Astrocyte (in vitro differentiated cells and primary cell): Measurements from ENCODE around the gene ZNF79. TPM values are rescaled to one million over a fixed set of nuclear protein-coding genes. Genes with fewer than 3 reads are reported as not detected.
A peak's percentile ranks its signal among the peaks of the same experiment; 100 is the strongest.

Experiments used
- DNase-seq: peaks from one replicate; pipeline ENCODE4 v3.0.0-alpha.2; 2010; ENCODE audit warnings: low read depth
- FAIRE-seq: peaks from 2 replicates; lab custom pipeline; 2011; peaks lifted over from hg19 to GRCh38; lab: Jason Lieb, UNC
- H2AFZ ChIP-seq: 2 replicates; pipeline ENCODE4 v1.6.0; 2012; ENCODE audit warnings: low read depth, low read length, inconsistent platforms
- H3K27ac ChIP-seq: 2 replicates; pipeline ENCODE4 v1.5.1; 2011; ENCODE audit warnings: low read depth, low read length, inconsistent platforms
- H3K27me3 ChIP-seq: 2 replicates; pipeline ENCODE4 v1.6.0; 2011; ENCODE audit warnings: low read length, inconsistent platforms; ENCODE audit not compliant: insufficient read depth
- H3K36me3 ChIP-seq: 2 replicates; pipeline ENCODE4 v1.5.1; 2011; ENCODE audit warnings: low read length, inconsistent platforms; ENCODE audit not compliant: insufficient read depth
- H3K4me1 ChIP-seq: 2 replicates; pipeline ENCODE4 v1.5.1; 2011; ENCODE audit warnings: low read length, inconsistent platforms; ENCODE audit not compliant: insufficient read depth
- H3K4me2 ChIP-seq: 2 replicates; pipeline ENCODE4 v1.6.0; 2012; ENCODE audit warnings: low read length, inconsistent platforms
- H3K4me3 ChIP-seq: 2 replicates; pipeline ENCODE4 v1.5.1; 2011; ENCODE audit warnings: low read depth, mild to moderate bottlenecking, low read length, inconsistent platforms; ENCODE audit not compliant: insufficient read depth
- H3K79me2 ChIP-seq: 2 replicates; pipeline ENCODE4 v1.6.0; 2012; ENCODE audit warnings: mild to moderate bottlenecking, low read length, inconsistent platforms; ENCODE audit not compliant: insufficient read depth
- H3K9ac ChIP-seq: 2 replicates; pipeline ENCODE4 v1.6.0; 2012; ENCODE audit warnings: mild to moderate bottlenecking, low read length, inconsistent platforms
- H3K9me3 ChIP-seq: 2 replicates; pipeline ENCODE4 v1.5.1; 2012; ENCODE audit warnings: low read depth, mild to moderate bottlenecking, low read length, inconsistent platforms; ENCODE audit not compliant: insufficient read depth
- H4K20me1 ChIP-seq: 2 replicates; pipeline ENCODE4 v1.6.0; 2012; ENCODE audit warnings: low read length, inconsistent platforms; ENCODE audit not compliant: insufficient read depth
- H3K27ac Mint-ChIP-seq: one replicate; pipeline ENCODE4 v1.8.0; 2021; ENCODE audit warnings: mild to moderate bottlenecking, mixed read lengths; ENCODE audit not compliant: unreplicated experiment
- H3K27me3 Mint-ChIP-seq: one replicate; pipeline ENCODE4 v1.8.0; 2021; ENCODE audit warnings: low read depth, mixed read lengths; ENCODE audit not compliant: unreplicated experiment
- H3K36me3 Mint-ChIP-seq: one replicate; pipeline ENCODE4 v1.8.0; 2021; ENCODE audit warnings: low read depth, mixed read lengths; ENCODE audit not compliant: unreplicated experiment
- H3K4me1 Mint-ChIP-seq: one replicate; pipeline ENCODE4 v1.8.0; 2021; ENCODE audit warnings: low read depth, mixed read lengths; ENCODE audit not compliant: unreplicated experiment
- H3K4me3 Mint-ChIP-seq: one replicate; pipeline ENCODE4 v1.8.0; 2021; ENCODE audit warnings: mild to moderate bottlenecking, moderate library complexity, mixed read lengths; ENCODE audit not compliant: unreplicated experiment
- H3K9me3 Mint-ChIP-seq: one replicate; pipeline ENCODE4 v1.8.0; 2021; ENCODE audit warnings: mild to moderate bottlenecking, mixed read lengths; ENCODE audit not compliant: unreplicated experiment
- CTCF ChIP-seq: IDR thresholded peaks from 2 replicates; pipeline ENCODE4 v1.5.1; 2011; ENCODE audit warnings: low read depth, mild to moderate bottlenecking, inconsistent platforms, low read length, moderate library complexity; ENCODE audit not compliant: insufficient read depth
- EZH2 ChIP-seq: IDR thresholded peaks from 2 replicates; pipeline ENCODE4 v1.6.1; 2012; ENCODE audit warnings: mild to moderate bottlenecking, low read length, inconsistent platforms; ENCODE audit not compliant: insufficient read depth
- total RNA-seq: library from RNA; stranded (reverse); gene quantifications from 2 replicates; pipeline ENCODE4 v1.2.1, GENCODE V29; 2021

ZNF79 gene
- total RNA-seq, 1 donor from 2014 or later: 11.5 TPM

- Histone ChIP-seq H3K36me3 (no peaks in the 10 kb centered on the region), H4K20me1 (peaks cover 5% of the 10 kb centered on the region), H3K79me2 (no peaks in the 10 kb centered on the region), H2AFZ (no peak overlapping the region), H3K27ac (no peak overlapping the region), H3K9ac (no peak overlapping the region), H3K9me3 (no peaks in the 10 kb centered on the region), H3K27me3 (peaks cover 30% of the 10 kb centered on the region), H3K4me2 (no peak overlapping the region), H3K4me3 (no peak overlapping the region), H3K4me1 (peaks cover 23% of the 10 kb centered on the region)
- Mint-ChIP-seq H3K9me3 (no peaks in the 10 kb centered on the region), H3K27me3 (peaks cover 2% of the 10 kb centered on the region), H3K4me1 (peaks cover 24% of the 10 kb centered on the region), H3K4me3 (no peak overlapping the region), H3K27ac (no peak overlapping the region), H3K36me3 (no peaks in the 10 kb centered on the region)
- TF ChIP-seq CTCF: no peak
- no peak for TF ChIP-seq EZH2
- no peak for FAIRE-seq
- DNase-seq: no peak
Measured at GRCh38 chr9:127392166-127392565, 32.0 kb upstream of the ZNF79 start.

DNA sequence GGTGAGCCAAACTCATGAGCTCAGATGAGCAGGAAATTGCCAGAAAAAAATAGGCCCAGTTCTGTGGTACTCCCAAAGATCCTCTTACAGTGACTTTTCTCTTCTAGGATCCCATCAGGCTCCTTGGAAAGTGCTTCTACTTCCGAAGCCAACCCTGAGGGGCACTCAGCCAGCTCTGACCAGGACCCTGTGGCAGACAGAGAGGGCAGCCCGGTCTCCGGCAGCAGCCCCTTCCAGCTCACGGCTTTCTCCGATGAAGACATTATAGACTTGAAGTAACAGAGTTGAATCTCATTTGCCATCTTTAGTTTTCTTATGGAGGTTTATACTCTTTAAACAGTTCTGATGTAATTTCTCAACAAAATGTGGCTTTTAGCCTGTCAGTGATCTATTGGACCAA is 31.2 kb upstream of the ZNF79 start:
- H3K4me2 ChIP-seq: no peak overlapping the region
- H3K9me3 ChIP-seq: no peaks in the 10 kb centered on the region
- no peak overlapping the region for H2AFZ ChIP-seq
- no peaks in the 10 kb centered on the region for H3K36me3 Mint-ChIP-seq
- peaks cover 2% of the 10 kb centered on the region for H3K27me3 Mint-ChIP-seq
- H3K79me2 ChIP-seq: peaks cover 2% of the 10 kb centered on the region
- H3K27ac ChIP-seq: no peak overlapping the region
- no peaks in the 10 kb centered on the region for H3K9me3 Mint-ChIP-seq
- no peak for DNase-seq
- H3K27me3 ChIP-seq: peaks cover 30% of the 10 kb centered on the region
- no peak overlapping the region for H3K27ac Mint-ChIP-seq
- TF ChIP-seq CTCF (no peak), EZH2 (no peak)
- H3K4me3 Mint-ChIP-seq: no peak overlapping the region
- no peak overlapping the region for H3K9ac ChIP-seq
- H3K4me1 ChIP-seq: peaks cover 22% of the 10 kb centered on the region
- peaks cover 24% of the 10 kb centered on the region for H3K4me1 Mint-ChIP-seq
- H4K20me1 ChIP-seq: peaks cover 2% of the 10 kb centered on the region
- no peak for FAIRE-seq
- H3K36me3 ChIP-seq: no peaks in the 10 kb centered on the region
- no peak overlapping the region for H3K4me3 ChIP-seq

DNA sequence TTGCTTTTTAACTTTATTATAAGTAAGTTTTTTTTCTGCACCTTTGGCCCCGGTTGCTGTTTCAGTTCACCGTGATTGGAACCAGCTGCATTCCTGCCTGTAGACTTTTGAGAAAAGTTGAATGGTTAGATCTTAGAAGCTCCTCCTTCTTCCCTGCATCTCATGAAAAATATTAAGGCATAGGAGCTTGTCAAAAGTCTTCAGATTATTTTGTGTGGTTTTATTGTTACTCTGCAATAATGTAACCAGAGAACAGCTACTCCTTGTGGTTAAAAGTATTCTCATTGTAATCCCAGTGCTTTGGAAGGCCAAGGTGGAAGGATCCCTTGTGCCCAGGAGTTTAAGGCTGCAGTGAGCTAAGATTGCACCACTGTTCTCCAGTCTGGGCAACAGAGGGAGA is 30.5 kb upstream of the ZNF79 start:
- no peak overlapping the region for H3K27ac ChIP-seq
- H3K4me1 Mint-ChIP-seq: peaks cover 20% of the 10 kb centered on the region
- H3K27ac Mint-ChIP-seq: no peak overlapping the region
- no peak overlapping the region for H2AFZ ChIP-seq
- H3K4me2 ChIP-seq: no peak overlapping the region
- peaks cover 21% of the 10 kb centered on the region for H3K4me1 ChIP-seq
- H3K36me3 ChIP-seq: no peaks in the 10 kb centered on the region
- peaks cover 30% of the 10 kb centered on the region for H3K27me3 ChIP-seq
- no peaks in the 10 kb centered on the region for H3K36me3 Mint-ChIP-seq
- no peak for TF ChIP-seq EZH2
- TF ChIP-seq CTCF: peak; percentile 16
- H3K4me3 Mint-ChIP-seq: no peak overlapping the region
- peaks cover 2% of the 10 kb centered on the region for H3K27me3 Mint-ChIP-seq
- DNase-seq (peak; percentile 26), FAIRE-seq (no peak)
- no peaks in the 10 kb centered on the region for H3K9me3 Mint-ChIP-seq
- peaks cover 7% of the 10 kb centered on the region for H4K20me1 ChIP-seq
- no peak overlapping the region for H3K4me3 ChIP-seq
- H3K9me3 ChIP-seq: no peaks in the 10 kb centered on the region
- peaks cover 9% of the 10 kb centered on the region for H3K79me2 ChIP-seq
- H3K9ac ChIP-seq: no peak overlapping the region
